GM23248 (cell line): ENCODE results near the gene PPM1L.

Experiments
- EZH2 ChIP-seq: fragments of 200-600 bp; sonication (generic); IDR thresholded peaks from 2 replicates; pipeline ENCODE4 v1.6.1; 2018; ENCODE audit warnings: antibody characterized with exemption, mild to moderate bottlenecking; ENCODE audit not compliant: insufficient read depth, poor library complexity, severe bottlenecking
- EZH2phosphoT487 ChIP-seq: fragments of 200-600 bp; sonication (generic); IDR thresholded peaks from 2 replicates; pipeline ENCODE4 v1.6.1; 2018; ENCODE audit warnings: antibody characterized with exemption, moderate library complexity, mild to moderate bottlenecking, low read depth; ENCODE audit not compliant: insufficient read depth

DNA sequence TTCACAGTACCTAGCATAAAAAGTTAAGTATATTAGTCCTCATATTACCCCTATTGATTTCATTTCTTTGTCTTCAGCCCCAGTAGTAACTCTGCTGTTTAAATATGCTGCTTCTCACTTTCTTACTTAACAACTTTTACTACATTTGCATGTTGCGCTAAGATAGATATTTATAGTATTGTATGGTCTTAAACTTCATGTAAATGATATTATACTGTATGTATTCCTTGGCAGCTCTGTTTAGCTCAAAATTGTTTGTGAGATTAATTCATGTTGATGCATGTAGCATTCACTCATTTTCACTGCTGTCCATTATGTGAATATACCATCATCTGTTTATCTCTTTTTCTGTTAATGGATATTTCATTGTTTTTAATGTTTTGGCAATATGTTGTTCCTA is 64.4 kb downstream of the PPM1L start:
- TF ChIP-seq EZH2phosphoT487 (no peak), EZH2 (no peak)
